AG04450 (cell line): ENCODE measurements around the gene TMEM131. TPM values are rescaled to one million over a fixed set of nuclear protein-coding genes. Genes with fewer than 3 reads are reported as not detected.
A peak's percentile ranks its signal among the peaks of the same experiment; 100 is the strongest.

ENCODE experiments used
- CTCF ChIA-PET: fragments of 300-600, 350-600 bp; formaldehyde crosslinking; extraction: SDS; loops from one replicate; lab custom pipeline; 2022; ENCODE audit warnings: antibody characterized with exemption, inconsistent platforms; lab: Charles Lee
- POLR2A ChIA-PET: fragments of 350-600 bp; formaldehyde crosslinking; extraction: SDS; loops from one replicate; lab custom pipeline; 2021; ENCODE audit warnings: antibody characterized with exemption, inconsistent platforms; lab: Yijun Ruan, JAX
- DNase-seq: peaks from one replicate; pipeline ENCODE4 v3.0.0-alpha.2; 2011; ENCODE audit warnings: low read depth, low spot score
- H3K27ac ChIP-seq: one replicate; pipeline ENCODE4 v1.5.1; 2012; ENCODE audit warnings: low read depth, low read length, control low read depth
- H3K27me3 ChIP-seq: one replicate; pipeline ENCODE4 v1.6.0; 2012; ENCODE audit warnings: low read length; ENCODE audit not compliant: control insufficient read depth, insufficient read depth
- H3K4me3 ChIP-seq: 2 replicates; pipeline ENCODE4 v1.5.1; 2011; ENCODE audit warnings: mild to moderate bottlenecking, low read depth, low read length, control low read depth
- H3K9me3 ChIP-seq: 2 replicates; pipeline ENCODE4 v1.5.1; 2012; ENCODE audit warnings: low read length; ENCODE audit not compliant: control insufficient read depth, insufficient read depth
- polyA plus RNA-seq: library from polyadenylated mRNA; depleted of rRNA; stranded (reverse); fragments of >200 nt; gene quantifications from 2 replicates; pipeline ENCODE4 v1.2.3, GENCODE V29; 2011
- TF ChIP-seq, protein P1 (sequence below): IDR thresholded peaks from 2 replicates; pipeline ENCODE4 v1.5.1; 2011; ENCODE audit warnings: low read depth, low read length, control low read depth, inconsistent platforms

TMEM131 gene
- polyA plus RNA-seq, 1 experiment, result 24.4 TPM

DNA sequence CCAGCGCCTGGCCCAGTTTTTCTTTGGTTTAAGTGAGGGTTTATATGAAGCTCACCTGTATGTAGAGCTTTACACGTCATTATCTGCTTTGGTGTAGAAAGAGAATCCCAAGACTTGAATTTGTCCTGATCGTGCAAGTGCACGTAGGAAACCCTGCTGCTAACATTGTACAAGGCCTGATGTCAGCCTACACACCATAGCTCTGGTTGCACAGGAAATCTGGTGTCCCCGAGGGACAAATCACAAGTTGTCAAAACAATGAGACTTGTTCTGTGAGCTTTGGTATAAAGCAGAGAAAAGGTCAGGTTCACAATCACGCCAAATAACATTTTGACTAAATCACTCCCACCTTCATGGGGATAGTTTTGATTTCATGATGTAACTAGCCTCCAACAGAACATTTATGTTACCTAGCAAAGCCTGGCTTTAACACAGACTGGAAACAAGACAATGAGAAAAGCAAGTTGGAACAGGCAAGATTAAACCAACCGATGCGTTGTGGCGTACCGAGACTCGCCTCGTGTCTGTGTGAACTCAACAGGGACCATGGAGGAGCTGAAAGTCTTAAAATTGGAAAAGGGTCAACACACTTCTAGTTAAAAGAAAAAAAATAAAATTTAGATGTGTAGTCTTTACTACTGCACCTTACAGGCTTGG lies 240.9 kb downstream of the TMEM131 start:
- ChIA-PET POLR2A (no interaction called here), CTCF (interaction anchor here (1.1 kb wide), 1 partner anchor 15 kb away, joined by 5 read pairs; no protein-coding TSS in a partner anchor)
- Histone ChIP-seq H3K27me3 (no peaks in the 10 kb centered on the region), H3K4me3 (no peak overlapping the region), H3K27ac (no peak overlapping the region), H3K9me3 (no peaks in the 10 kb centered on the region)
- TF ChIP-seq, protein P1, sequence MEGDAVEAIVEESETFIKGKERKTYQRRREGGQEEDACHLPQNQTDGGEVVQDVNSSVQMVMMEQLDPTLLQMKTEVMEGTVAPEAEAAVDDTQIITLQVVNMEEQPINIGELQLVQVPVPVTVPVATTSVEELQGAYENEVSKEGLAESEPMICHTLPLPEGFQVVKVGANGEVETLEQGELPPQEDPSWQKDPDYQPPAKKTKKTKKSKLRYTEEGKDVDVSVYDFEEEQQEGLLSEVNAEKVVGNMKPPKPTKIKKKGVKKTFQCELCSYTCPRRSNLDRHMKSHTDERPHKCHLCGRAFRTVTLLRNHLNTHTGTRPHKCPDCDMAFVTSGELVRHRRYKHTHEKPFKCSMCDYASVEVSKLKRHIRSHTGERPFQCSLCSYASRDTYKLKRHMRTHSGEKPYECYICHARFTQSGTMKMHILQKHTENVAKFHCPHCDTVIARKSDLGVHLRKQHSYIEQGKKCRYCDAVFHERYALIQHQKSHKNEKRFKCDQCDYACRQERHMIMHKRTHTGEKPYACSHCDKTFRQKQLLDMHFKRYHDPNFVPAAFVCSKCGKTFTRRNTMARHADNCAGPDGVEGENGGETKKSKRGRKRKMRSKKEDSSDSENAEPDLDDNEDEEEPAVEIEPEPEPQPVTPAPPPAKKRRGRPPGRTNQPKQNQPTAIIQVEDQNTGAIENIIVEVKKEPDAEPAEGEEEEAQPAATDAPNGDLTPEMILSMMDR, result no peak
- no peak for DNase-seq

GRCh38 chr2:97752342-97753334 lies 243.1 kb downstream of the TMEM131 start:
- Histone ChIP-seq H3K4me3 (no peak overlapping the region), H3K27ac (peak overlapping the region; percentile 23), H3K27me3 (no peaks in the 10 kb centered on the region), H3K9me3 (no peaks in the 10 kb centered on the region)
- TF ChIP-seq, protein P1, result no peak
- DNase-seq, result no peak
- ChIA-PET POLR2A (no interaction called here), CTCF (interaction anchor here (0.7 to 2.0 kb wide), 5 partner anchors 22 to 162 kb away, joined by 3 to 7 read pairs (median 4); no protein-coding TSS in a partner anchor)

- H3K27ac ChIP-seq, result peak overlapping the region; percentile 33
- H3K27me3 ChIP-seq, result no peaks in the 10 kb centered on the region
- ChIA-PET POLR2A (no interaction called here), CTCF (interaction anchor here (1.0 to 2.0 kb wide), 2 partner anchors 52 to 55 kb away, joined by 3 to 7 read pairs; no protein-coding TSS in a partner anchor)
- H3K9me3 ChIP-seq, result no peaks in the 10 kb centered on the region
- H3K4me3 ChIP-seq, result no peak overlapping the region
- TF ChIP-seq, protein P1, result no peak
- DNase-seq, result no peak
Observed at GRCh38 chr2:97751752-97752151, 244.0 kb downstream of the TMEM131 start.

- Histone ChIP-seq H3K4me3 (no peak overlapping the region), H3K9me3 (no peaks in the 10 kb centered on the region), H3K27me3 (no peaks in the 10 kb centered on the region), H3K27ac (no peak overlapping the region)
- no peak for DNase-seq
- CTCF ChIA-PET, result interaction anchor here (0.5 to 1.1 kb wide), 2 partner anchors 50 to 518 kb away, joined by 6 to 7 read pairs; no protein-coding TSS in a partner anchor
- TF ChIP-seq, protein P1, result no peak
- POLR2A ChIA-PET, result no interaction called here
Observed at GRCh38 chr2:97750017-97750416, 245.7 kb downstream of the TMEM131 start.
